HEK293 (cell line): ENCODE measurements around the gene IL17D.

Source experiments
- CTCF ChIA-PET: fragments of 350-600 bp; formaldehyde crosslinking; extraction: SDS; loops from one replicate; lab custom pipeline; 2021; ENCODE audit warnings: antibody characterized with exemption; lab: Yijun Ruan, JAX
- POLR2A ChIA-PET: fragments of 300-600 bp; formaldehyde crosslinking; extraction: SDS; loops from one replicate; lab custom pipeline; 2020; ENCODE audit warnings: antibody characterized with exemption, inconsistent platforms; lab: Yijun Ruan, JAX
- H3K27ac ChIP-seq: fragments of 200-500 bp; sonication (Bioruptor generic); 2 replicates; pipeline ENCODE4 v1.5.1; 2014; ENCODE audit warnings: low read depth, low read length, control low read depth, inconsistent platforms; ENCODE audit errors: extremely low read depth
- H3K36me3 ChIP-seq, 2 experiments: fragments of 200-500 bp in 1 of 2; sonication (Bioruptor generic) in 1 of 2; 1 replicate in 1 of 2; 2 replicates in 1 of 2; pipeline ENCODE4 v1.5.1; 2014 to 2017; ENCODE audit warnings: inconsistent platforms in 2 of 2, low read length in 2 of 2; ENCODE audit not compliant: control insufficient read depth in 2 of 2, insufficient read depth in 1 of 2
- H3K4me1 ChIP-seq: fragments of 200-500 bp; sonication (Bioruptor generic); 2 replicates; pipeline ENCODE4 v1.5.1; 2014; ENCODE audit warnings: mild to moderate bottlenecking, low read length, inconsistent platforms; ENCODE audit not compliant: control insufficient read depth, insufficient read depth
- H3K4me3 ChIP-seq: 2 replicates; pipeline ENCODE4 v1.5.1; 2011; ENCODE audit warnings: low read depth, mild to moderate bottlenecking, control low read depth, low read length, moderate library complexity
- H3K9me3 ChIP-seq: fragments of 200-500 bp; sonication (Bioruptor generic); 2 replicates; pipeline ENCODE4 v1.5.1; 2014; ENCODE audit warnings: low read depth, low read length, inconsistent platforms; ENCODE audit not compliant: control insufficient read depth, insufficient read depth
- AEBP2 ChIP-seq: fragments of 450-650 bp; formaldehyde crosslinking; IDR thresholded peaks from 2 replicates; pipeline ENCODE4 v1.5.1; 2016; ENCODE audit warnings: missing biosample characterization, missing genetic modification characterization, borderline replicate concordance
- EGR2 ChIP-seq: fragments of 450-650 bp; formaldehyde crosslinking; IDR thresholded peaks from 2 replicates; pipeline ENCODE4 v1.5.1; 2016; ENCODE audit warnings: low read depth, missing biosample characterization, missing genetic modification characterization
- KLF8 ChIP-seq: fragments of 450-650 bp; formaldehyde crosslinking; IDR thresholded peaks from 2 replicates; pipeline ENCODE4 v1.5.1; 2016; ENCODE audit warnings: missing biosample characterization, missing genetic modification characterization
- KLF9 ChIP-seq: fragments of 450-650 bp; formaldehyde crosslinking; IDR thresholded peaks from 2 replicates; pipeline ENCODE4 v1.5.1; 2016; ENCODE audit warnings: missing biosample characterization, missing genetic modification characterization, low read depth
- MEIS1 ChIP-seq: sonication (generic); formaldehyde crosslinking; IDR thresholded peaks from 2 replicates; pipeline ENCODE4 v1.8.1; 2022; ENCODE audit warnings: missing genetic modification reagents, mild to moderate bottlenecking, borderline replicate concordance
- SCRT2 ChIP-seq: fragments of 450-650 bp; formaldehyde crosslinking; IDR thresholded peaks from 2 replicates; pipeline ENCODE4 v1.5.1; 2016; ENCODE audit warnings: missing biosample characterization, missing genetic modification characterization
- SP3 ChIP-seq: fragments of 450-650 bp; formaldehyde crosslinking; IDR thresholded peaks from 2 replicates; pipeline ENCODE4 v1.5.1; 2016; ENCODE audit warnings: missing biosample characterization, missing genetic modification characterization
- ZBTB21 ChIP-seq: fragments of 450-650 bp; formaldehyde crosslinking; IDR thresholded peaks from 2 replicates; pipeline ENCODE4 v1.5.1; 2017; ENCODE audit warnings: missing biosample characterization, missing genetic modification characterization
- ZEB2 ChIP-seq: fragments of 450-650 bp; formaldehyde crosslinking; IDR thresholded peaks from 2 replicates; pipeline ENCODE4 v1.5.1; 2016; ENCODE audit warnings: missing biosample characterization, missing genetic modification characterization
- ZFHX2 ChIP-seq: fragments of 450-650 bp; formaldehyde crosslinking; conservative IDR thresholded peaks from 2 replicates; pipeline ENCODE4 v1.5.1; 2016; ENCODE audit warnings: missing biosample characterization, missing genetic modification characterization
- ZNF114 ChIP-seq: fragments of 450-650 bp; formaldehyde crosslinking; IDR thresholded peaks from 2 replicates; pipeline ENCODE4 v1.5.0; 2017; ENCODE audit warnings: missing biosample characterization, missing genetic modification characterization
- ZNF155 ChIP-seq: fragments of 450-650 bp; formaldehyde crosslinking; IDR thresholded peaks from 2 replicates; pipeline ENCODE4 v1.5.1; 2016; ENCODE audit warnings: missing biosample characterization, missing genetic modification characterization
- ZNF211 ChIP-seq: fragments of 450-650 bp; formaldehyde crosslinking; IDR thresholded peaks from 2 replicates; pipeline ENCODE4 v1.5.1; 2016; ENCODE audit warnings: low read depth, missing biosample characterization, missing genetic modification characterization
- ZNF292 ChIP-seq: fragments of 450-650 bp; formaldehyde crosslinking; IDR thresholded peaks from 2 replicates; pipeline ENCODE4 v1.5.1; 2016; ENCODE audit warnings: low read depth, missing biosample characterization, missing genetic modification characterization, borderline replicate concordance
- ZNF426 ChIP-seq: fragments of 450-650 bp; formaldehyde crosslinking; IDR thresholded peaks from 2 replicates; pipeline ENCODE4 v1.5.1; 2017; ENCODE audit warnings: missing biosample characterization, missing genetic modification characterization, mild to moderate bottlenecking, inconsistent platforms, moderate library complexity
- ZNF433 ChIP-seq: fragments of 450-650 bp; formaldehyde crosslinking; IDR thresholded peaks from 2 replicates; pipeline ENCODE4 v1.5.1; 2016; ENCODE audit warnings: missing biosample characterization, missing genetic modification characterization, low read depth
- ZNF548 ChIP-seq: fragments of 450-650 bp; formaldehyde crosslinking; IDR thresholded peaks from 2 replicates; pipeline ENCODE4 v1.5.1; 2016; ENCODE audit warnings: missing biosample characterization, missing genetic modification characterization
- ZNF561 ChIP-seq: fragments of 450-650 bp; IDR thresholded peaks from 2 replicates; pipeline ENCODE4 v1.5.1; 2018; ENCODE audit warnings: missing biosample characterization, missing genetic modification characterization, borderline replicate concordance
- ZNF585B ChIP-seq: fragments of 450-650 bp; formaldehyde crosslinking; IDR thresholded peaks from 2 replicates; pipeline ENCODE4 v1.5.1; 2016; ENCODE audit warnings: missing biosample characterization, missing genetic modification characterization
- ZNF621 ChIP-seq: fragments of 450-650 bp; formaldehyde crosslinking; IDR thresholded peaks from 2 replicates; pipeline ENCODE4 v1.5.1; 2017; ENCODE audit warnings: missing biosample characterization, missing genetic modification characterization
- ZNF623 ChIP-seq: fragments of 450-650 bp; formaldehyde crosslinking; IDR thresholded peaks from 2 replicates; pipeline ENCODE4 v1.5.1; 2016; ENCODE audit warnings: missing biosample characterization, missing genetic modification characterization
- ZNF629 ChIP-seq: fragments of 450-650 bp; formaldehyde crosslinking; IDR thresholded peaks from 2 replicates; pipeline ENCODE4 v1.5.1; 2017; ENCODE audit warnings: missing biosample characterization, missing genetic modification characterization
- ZXDB ChIP-seq: fragments of 450-650 bp; formaldehyde crosslinking; IDR thresholded peaks from 2 replicates; pipeline ENCODE4 v1.5.1; 2016; ENCODE audit warnings: missing biosample characterization, missing genetic modification characterization
- TF ChIP-seq, protein P1 (sequence below): fragments of 450-650 bp; formaldehyde crosslinking; IDR thresholded peaks from 2 replicates; pipeline ENCODE4 v1.5.1; 2016; ENCODE audit warnings: missing biosample characterization, missing genetic modification characterization
- TF ChIP-seq, protein P2 (sequence below): fragments of 450-650 bp; formaldehyde crosslinking; IDR thresholded peaks from 2 replicates; pipeline ENCODE4 v1.5.1; 2016; ENCODE audit warnings: missing biosample characterization, missing genetic modification characterization
- TF ChIP-seq, protein P3 (sequence below): fragments of 450-650 bp; formaldehyde crosslinking; IDR thresholded peaks from 2 replicates; pipeline ENCODE4 v1.5.1; 2016; ENCODE audit warnings: missing biosample characterization, missing genetic modification characterization

Gene IL17D

DNA sequence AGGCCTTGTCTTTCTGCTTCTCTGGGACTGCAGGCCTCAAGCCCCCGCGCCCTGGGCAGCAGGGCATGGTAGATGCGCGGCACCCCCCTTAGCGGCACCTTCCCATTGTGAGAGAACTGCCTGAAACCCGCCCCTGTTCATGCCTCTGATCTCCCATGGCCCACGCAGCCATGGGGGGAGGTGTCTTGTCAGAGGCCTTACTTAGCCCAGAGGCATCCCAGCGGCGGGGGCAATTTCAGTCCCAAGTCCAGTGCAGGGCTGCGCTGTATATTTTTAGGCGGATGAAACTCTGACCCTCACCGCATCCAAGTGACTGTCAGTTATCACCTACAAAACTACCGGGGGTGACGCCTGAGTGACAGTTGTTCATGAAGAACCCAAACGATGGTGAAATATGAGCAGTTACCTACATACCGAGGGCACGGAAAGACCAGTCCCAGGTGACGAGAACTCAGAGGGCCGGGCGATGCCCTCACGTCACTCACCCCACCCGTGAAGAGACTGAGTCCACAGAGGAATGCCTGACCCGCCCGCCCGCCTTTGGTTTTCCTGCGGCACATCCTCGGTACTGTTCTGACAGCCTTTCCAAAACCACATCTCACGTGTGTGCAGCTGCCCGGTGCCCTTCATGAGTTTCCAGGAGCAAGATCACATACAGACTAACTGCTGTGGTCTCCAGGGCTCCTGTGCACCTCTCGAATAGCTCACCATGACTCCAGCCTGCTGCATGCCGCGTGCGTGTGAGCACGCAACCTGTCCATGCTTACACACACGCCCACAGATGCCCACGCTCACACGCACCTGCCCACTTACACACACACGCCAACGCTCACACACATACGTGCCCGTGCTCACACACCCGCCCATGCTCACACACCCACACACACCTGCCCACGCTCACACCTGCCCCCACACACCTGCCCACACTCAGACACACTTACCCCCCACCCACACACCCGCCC lies 14.4 kb downstream of the IL17D start:
- Histone ChIP-seq H3K9me3 (no peaks in the 10 kb centered on the region), H3K27ac (no peak overlapping the region), H3K4me1 (peaks cover 5% of the 10 kb centered on the region), H3K4me3 (no peak overlapping the region), H3K36me3 (no peaks in the 10 kb centered on the region)
- POLR2A ChIA-PET, result no interaction called here
- CTCF ChIA-PET, result no interaction called here
- TF ChIP-seq ZFHX2 (tag by site-specific recombination), result peak; percentile 45
- TF ChIP-seq ZNF155 (tag by site-specific recombination), result no peak

GRCh38 chr13:20718958-20719566 lies 15.6 kb downstream of the IL17D start:
- ChIA-PET CTCF (no interaction called here), POLR2A (no interaction called here)
- no peaks in the 10 kb centered on the region for H3K36me3 ChIP-seq
- H3K27ac ChIP-seq, result no peak overlapping the region
- no peak for TF ChIP-seq SP3 (tag by site-specific recombination)
- no peak for TF ChIP-seq ZNF211
- peak; percentile 98 for TF ChIP-seq EGR2 (tag by site-specific recombination)
- TF ChIP-seq, protein P1, sequence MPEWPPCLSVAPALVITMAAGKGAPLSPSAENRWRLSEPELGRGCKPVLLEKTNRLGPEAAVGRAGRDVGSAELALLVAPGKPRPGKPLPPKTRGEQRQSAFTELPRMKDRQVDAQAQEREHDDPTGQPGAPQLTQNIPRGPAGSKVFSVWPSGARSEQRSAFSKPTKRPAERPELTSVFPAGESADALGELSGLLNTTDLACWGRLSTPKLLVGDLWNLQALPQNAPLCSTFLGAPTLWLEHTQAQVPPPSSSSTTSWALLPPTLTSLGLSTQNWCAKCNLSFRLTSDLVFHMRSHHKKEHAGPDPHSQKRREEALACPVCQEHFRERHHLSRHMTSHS (tag by site-specific recombination), result no peak
- TF ChIP-seq ZNF548 (tag by site-specific recombination), result no peak
- TF ChIP-seq, protein P2, sequence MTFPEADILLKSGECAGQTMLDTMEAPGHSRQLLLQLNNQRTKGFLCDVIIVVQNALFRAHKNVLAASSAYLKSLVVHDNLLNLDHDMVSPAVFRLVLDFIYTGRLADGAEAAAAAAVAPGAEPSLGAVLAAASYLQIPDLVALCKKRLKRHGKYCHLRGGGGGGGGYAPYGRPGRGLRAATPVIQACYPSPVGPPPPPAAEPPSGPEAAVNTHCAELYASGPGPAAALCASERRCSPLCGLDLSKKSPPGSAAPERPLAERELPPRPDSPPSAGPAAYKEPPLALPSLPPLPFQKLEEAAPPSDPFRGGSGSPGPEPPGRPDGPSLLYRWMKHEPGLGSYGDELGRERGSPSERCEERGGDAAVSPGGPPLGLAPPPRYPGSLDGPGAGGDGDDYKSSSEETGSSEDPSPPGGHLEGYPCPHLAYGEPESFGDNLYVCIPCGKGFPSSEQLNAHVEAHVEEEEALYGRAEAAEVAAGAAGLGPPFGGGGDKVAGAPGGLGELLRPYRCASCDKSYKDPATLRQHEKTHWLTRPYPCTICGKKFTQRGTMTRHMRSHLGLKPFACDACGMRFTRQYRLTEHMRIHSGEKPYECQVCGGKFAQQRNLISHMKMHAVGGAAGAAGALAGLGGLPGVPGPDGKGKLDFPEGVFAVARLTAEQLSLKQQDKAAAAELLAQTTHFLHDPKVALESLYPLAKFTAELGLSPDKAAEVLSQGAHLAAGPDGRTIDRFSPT (tag by site-specific recombination), result peak; percentile 74
- TF ChIP-seq ZNF621 (tag by site-specific recombination), result no peak
- no peak for TF ChIP-seq ZNF561 (tag by site-specific recombination)
- TF ChIP-seq AEBP2 (tag by site-specific recombination), result no peak
- peak; percentile 95 for TF ChIP-seq ZEB2 (tag by site-specific recombination)
- TF ChIP-seq KLF8 (tag by site-specific recombination), result 0 out of 2 replicates have a peak, but pooled peaks have one; percentile 20
- no peak for TF ChIP-seq ZNF292 (tag by site-specific recombination)
- TF ChIP-seq, protein P3, sequence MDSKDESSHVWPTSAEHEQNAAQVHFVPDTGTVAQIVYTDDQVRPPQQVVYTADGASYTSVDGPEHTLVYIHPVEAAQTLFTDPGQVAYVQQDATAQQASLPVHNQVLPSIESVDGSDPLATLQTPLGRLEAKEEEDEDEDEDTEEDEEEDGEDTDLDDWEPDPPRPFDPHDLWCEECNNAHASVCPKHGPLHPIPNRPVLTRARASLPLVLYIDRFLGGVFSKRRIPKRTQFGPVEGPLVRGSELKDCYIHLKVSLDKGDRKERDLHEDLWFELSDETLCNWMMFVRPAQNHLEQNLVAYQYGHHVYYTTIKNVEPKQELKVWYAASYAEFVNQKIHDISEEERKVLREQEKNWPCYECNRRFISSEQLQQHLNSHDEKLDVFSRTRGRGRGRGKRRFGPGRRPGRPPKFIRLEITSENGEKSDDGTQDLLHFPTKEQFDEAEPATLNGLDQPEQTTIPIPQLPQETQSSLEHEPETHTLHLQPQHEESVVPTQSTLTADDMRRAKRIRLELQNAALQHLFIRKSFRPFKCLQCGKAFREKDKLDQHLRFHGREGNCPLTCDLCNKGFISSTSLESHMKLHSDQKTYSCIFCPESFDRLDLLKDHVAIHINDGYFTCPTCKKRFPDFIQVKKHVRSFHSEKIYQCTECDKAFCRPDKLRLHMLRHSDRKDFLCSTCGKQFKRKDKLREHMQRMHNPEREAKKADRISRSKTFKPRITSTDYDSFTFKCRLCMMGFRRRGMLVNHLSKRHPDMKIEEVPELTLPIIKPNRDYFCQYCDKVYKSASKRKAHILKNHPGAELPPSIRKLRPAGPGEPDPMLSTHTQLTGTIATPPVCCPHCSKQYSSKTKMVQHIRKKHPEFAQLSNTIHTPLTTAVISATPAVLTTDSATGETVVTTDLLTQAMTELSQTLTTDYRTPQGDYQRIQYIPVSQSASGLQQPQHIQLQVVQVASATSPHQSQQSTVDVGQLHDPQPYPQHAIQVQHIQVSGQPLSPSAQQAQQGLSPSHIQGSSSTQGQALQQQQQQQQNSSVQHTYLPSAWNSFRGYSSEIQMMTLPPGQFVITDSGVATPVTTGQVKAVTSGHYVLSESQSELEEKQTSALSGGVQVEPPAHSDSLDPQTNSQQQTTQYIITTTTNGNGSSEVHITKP (tag by site-specific recombination), result no peak
- TF ChIP-seq ZNF426 (tag by site-specific recombination), result no peak
- TF ChIP-seq ZNF585B (tag by site-specific recombination), result no peak
- TF ChIP-seq SCRT2 (tag by site-specific recombination), result no peak
- no peak for TF ChIP-seq ZNF623 (tag by site-specific recombination)
- TF ChIP-seq ZBTB21, result no peak
- no peak for TF ChIP-seq ZXDB
- no peak for TF ChIP-seq MEIS1 (CRISPR knock-in tag)
- TF ChIP-seq ZNF433 (tag by site-specific recombination), result no peak
- TF ChIP-seq KLF9 (tag by site-specific recombination), result peak; percentile 62; the same call in 1 of the 2 replicates
- TF ChIP-seq ZNF114 (tag by site-specific recombination), result no peak
- TF ChIP-seq ZFHX2 (tag by site-specific recombination), result peak; percentile 100
- TF ChIP-seq ZNF629 (tag by site-specific recombination), result no peak
- no peak overlapping the region for H3K4me3 ChIP-seq
- H3K9me3 ChIP-seq, result no peaks in the 10 kb centered on the region
- H3K4me1 ChIP-seq, result peaks cover 6% of the 10 kb centered on the region
